ENCODE results near the gene PAK3.

The PAK3 gene

DNA sequence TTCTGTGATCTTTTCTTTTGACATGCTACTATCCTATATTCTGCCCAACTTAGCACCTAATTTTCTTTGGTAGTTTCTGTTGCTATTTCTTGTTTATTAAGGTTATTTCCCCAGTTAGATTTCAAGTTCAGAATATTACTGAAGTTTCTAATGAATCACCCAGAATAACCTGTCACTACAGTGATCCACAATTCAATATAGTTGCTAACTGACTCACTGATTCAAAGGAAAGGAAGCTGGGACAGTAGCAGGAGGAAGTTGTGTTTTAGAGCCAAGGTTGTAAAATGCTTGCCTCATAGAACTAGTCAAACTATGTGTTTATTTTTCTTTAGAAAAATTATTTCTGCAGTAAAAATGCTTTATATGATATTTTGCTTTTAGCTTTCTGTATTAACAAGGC lies 37.4 kb downstream of the PAK3 start:
- no peak for DNase-seq

DNA sequence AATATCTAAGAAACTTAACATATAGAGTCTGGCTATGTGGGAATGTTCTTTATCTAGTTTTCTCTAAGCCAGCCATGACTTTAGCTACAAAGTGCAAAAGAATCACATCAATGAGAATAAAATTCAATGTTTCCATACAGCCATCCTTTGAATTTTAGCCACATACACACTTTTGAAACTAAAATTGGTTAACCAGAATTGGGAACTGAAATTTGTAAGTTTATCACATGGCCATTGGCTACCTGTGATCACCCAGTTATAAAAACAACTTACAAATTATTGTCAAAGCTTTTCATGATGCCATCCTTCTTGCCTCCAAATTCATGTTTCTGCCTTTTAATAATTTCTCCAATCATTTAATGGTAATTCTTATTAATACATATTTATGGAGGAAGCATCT lies 49.9 kb downstream of the PAK3 start:
- DNase-seq = no peak

DNA sequence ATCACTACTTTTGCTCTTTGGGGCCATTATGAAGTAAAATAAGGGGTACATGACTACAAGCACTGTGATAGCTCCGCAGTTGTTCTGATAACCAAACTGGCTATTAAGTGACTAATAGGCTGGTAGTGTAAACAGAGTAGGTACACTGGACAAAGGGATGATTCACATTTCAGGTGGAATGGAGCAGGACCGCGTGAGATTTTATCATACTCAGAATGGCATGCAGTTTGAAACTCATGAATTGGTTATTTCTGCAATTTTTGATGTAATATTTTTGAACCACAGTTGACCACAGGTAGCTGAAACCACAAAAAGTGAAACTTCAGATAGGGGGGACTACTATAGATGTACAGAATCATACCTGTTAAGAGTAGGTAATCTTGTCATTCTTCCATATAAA lies 55.8 kb downstream of the PAK3 start:
- no peak for DNase-seq

DNA sequence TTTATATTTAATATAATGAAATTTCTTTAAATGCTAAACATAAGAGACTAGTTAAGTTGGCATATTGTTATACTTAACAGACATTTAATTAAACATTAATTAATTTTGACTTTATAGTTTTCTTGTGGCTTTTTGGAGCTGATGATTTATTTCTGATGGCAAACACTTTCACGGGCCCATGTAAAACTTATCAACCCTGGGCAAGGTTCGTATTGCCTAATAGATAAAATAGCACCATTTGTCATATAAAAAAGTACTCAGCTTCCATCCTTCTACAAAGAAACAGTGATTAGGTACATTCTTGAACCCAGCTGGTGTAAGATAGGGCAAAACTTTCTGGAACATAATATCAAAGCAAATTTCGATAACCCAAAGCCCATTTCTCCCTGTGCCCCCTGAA lies 63.2 kb downstream of the PAK3 start:
- no peak for DNase-seq

DNA sequence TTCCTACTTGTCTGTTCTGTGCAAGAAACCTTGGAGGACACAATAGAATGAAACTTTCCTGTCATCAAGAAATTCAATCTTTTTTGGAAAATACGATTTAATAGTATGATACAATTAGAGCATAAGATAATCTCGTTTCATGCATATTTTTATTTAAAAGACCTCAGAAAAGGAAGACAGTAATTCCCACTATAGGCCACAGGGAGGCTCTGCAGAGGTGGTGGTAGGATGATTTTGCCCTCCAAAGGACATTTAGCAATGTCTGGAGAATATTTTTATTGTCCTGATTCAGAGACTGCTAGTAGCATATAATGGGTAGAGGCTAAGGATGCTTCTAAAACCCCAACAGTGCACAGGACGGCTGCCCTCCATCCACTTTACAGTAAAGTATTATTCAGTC lies 68.7 kb downstream of the PAK3 start:
- peak; percentile 13 to 59 for DNase-seq

DNA sequence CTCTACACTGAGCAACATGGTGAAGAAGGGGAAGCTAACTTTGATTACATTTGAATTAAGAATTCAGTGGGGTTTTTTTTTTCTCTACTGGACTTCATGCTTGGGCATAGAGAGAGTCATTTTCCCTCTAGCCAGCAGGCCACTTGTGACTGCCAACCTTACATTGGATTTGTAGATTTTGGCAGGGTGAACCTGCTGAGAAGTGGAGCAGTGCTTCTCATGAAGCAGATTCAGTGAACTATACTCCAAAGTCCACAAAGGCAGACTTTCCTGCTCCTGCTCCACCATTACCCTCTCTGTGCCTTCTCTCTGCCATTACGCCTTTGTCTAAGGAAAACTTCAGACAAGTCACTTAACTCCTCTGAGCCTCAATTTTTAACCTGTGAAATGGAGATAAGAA lies 69.9 kb downstream of the PAK3 start:
- no peak for DNase-seq

DNA sequence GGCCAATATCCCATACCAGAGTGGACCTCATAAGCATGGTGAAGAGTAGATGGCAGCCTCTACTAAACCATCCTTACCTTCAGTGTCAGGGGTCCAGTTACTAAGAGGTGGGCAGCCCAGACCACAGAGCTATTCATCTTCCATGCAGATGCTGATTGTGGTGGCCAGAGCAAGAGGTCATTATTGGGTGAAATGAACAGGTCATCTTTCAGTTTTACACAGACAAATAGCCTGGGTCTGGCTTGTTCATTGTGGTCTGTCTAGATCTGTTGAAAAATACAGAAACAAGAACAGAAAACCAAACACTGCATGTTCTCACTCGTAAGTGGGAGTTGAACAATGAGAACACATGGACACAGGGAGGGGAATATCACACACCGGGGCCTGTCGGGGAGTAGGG lies 71.3 kb downstream of the PAK3 start:
- no peak for DNase-seq

DNA sequence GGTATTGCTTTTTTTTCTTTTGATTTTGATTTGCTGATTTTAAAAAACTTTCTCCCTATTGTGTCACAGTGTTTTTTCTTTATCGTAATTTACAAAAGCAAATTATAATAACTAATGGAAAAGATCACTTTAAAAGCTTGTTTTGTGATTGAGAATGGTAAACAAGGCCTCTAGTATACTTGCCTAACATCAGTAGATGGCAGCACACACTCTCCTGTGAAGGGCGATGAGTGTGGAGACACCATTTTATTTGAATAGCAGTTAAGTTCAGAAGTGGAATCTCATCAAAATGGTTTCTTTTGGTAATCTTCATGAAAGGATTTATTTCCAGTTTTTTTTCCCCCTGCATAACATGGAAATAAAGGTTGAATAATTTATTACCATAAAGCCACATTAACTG lies 72.3 kb downstream of the PAK3 start:
- DNase-seq = peak; percentile 69 to 90

DNA sequence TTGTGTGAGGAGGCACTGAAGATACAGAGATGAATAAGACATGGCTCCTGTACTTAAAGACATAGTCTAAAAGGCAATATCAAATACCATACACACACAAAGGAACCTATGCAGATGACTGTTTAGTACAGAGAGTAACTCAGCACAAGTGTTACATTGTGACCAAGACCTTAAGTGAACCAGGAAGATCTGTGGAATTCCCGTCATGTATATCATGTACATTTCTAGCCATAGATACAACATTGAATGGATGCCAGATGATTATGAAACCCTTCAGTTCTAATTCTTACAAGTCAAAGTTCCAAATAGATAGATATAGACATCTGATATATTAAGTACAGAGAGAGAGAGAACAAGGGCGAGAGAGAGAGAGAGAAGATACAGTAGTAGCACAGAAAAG lies 73.2 kb downstream of the PAK3 start:
- no peak for DNase-seq

DNA sequence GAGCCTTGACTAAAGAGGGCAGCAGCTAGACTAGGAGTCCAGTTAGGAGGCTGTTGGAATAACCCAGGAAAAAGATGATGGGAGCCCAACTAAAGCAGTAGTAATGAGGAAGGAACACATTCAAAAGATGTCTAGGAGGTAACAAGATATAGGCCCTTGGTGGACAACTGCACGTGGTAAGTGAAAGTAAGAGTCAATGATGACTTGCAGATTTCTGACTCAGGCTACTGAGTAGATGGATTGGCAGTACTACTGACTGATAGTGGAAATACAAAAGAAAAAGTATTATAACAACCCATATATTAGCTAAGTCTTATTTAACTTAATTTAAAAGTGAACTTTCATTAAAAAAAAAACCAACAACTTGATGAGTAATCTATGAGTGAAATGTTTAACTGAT lies 74.0 kb downstream of the PAK3 start:
- DNase-seq = no peak

DNA sequence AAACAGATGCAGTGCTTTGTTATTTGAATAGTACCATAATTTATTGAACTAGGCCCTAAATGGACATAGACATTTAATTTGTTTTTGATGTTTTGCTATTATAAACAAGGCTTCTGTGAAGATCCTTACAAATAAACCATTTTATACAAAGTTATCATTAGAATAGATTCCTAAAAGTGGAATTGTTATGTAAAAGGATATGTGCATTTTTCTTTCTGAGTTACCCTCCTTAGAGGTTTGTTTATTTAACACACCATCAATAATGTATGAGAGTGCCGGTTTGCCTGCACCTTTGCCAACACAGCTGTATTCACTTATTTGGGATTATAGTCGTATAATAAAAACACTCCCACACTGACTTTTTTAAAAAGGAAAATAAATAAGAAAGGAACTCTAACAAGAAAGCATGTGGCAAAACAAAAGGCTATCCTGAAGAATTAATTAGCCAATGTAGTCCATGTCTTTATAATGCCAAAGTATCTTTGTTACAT lies 84.8 kb downstream of the PAK3 start:
- peak; percentile 23 to 82 for DNase-seq

DNA sequence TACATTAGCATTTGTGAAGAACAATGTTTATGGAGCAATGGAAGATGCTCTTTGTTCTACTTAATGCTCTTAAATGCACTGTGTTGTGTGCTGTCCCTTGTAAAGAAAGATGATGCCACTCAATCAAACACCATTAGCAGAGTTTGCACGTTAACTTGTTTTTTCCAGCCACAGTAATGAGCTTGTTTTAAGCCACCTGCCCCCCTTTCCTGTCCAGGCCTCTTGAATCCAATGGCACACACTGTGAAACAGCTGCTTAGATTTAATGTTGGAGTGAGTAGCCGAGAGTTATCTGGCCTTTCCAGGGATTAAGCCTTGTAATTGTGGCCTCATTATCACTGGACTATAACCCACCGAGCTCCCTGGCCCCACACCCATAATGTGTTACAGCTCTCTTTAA lies 86.0 kb downstream of the PAK3 start:
- DNase-seq = peak; percentile 83 to 98

DNA sequence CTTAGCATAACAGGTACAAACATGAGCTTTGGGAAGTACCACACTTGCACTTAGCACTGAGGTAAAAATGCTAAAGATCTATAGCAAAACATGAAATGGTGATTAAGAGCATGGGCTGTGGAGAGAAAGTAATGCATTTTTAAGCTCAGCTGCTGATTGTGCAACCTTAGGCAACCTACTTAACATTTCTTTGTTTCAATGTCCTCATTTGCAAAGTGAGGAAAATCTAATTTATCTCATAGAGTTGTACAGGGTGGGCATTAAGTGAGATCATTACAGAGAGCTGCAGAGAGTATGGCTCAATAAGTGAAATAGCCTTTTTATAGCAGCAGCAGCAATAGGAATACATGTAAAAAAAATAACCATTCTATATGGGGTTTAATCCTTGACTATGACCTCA lies 87.0 kb downstream of the PAK3 start:
- no peak for DNase-seq

DNA sequence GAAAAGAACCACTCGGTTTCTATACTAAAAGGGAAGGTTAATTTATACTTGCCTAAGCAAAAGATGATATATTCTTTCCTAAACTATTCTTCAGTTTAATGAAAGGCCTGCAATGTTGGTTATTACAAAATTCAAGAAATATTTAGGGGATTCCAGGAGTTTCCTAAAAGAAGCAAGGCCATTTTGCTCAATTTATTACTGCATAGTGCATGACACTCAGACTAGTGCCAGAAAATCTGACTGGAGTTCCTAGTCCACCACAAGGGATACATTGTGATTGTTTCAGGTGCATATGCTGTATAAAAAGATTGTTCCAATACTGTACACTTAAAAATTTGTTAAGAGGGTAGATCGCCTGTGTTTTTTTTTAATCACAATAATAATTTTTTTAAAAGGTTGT lies 95.6 kb downstream of the PAK3 start:
- DNase-seq = no peak

DNA sequence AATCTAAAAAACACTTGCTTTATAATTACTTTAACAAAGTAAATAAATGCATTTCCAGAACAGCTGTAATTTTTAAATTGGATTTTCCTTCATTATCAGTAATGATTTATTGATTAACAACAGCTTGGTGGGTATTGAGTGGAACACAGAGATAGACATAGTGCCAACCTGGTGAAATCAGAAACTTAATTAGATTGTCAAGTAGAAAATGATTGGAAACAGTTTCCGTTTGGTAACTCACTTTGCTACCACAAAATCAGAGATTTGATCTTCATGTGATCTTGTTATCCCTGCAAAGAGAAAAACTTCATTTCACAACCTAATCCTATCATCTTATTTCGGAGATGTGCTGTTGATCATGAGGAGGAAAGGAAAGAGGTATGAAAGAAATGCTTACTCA lies 103.5 kb downstream of the PAK3 start:
- no peak for DNase-seq

DNA sequence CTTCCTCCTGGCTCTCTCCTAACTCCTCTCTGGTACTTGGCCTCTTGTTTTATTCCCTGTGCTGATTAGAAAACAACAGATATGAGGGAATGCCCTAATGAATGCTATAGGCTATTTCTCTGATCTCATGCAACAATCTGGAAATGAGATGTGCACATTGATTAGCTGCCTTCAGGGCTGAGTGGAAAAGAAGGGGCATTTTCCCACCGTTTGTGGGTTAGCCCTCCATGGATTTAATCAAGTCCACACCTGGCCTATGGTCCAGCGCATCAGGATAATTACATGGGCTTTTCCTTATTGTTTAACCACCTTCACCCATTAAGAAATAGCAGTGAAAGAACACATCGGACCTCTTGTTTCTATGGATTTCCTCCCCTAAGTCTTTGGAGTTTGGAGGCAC lies 104.3 kb downstream of the PAK3 start:
- DNase-seq = no peak

DNA sequence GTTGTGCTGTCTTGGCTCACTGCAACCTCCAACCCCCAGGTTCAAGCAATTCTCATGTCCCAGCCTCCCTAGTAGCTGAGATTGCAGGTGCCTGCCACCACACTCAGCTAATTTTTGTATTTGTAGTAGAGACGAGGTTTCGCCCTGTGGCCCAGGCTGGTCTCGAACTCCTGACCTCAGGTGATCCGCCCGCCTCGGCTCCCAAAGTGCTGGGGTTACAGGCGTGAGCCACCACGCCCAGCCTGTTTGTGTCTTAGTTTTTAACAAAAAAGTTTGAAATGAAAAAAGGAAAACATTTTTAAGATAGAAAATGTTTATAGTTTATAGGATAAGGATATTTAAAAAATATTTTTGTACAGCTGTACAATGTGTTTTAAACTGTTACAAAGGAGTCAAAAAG lies 111.9 kb downstream of the PAK3 start:
- no peak for DNase-seq

DNA sequence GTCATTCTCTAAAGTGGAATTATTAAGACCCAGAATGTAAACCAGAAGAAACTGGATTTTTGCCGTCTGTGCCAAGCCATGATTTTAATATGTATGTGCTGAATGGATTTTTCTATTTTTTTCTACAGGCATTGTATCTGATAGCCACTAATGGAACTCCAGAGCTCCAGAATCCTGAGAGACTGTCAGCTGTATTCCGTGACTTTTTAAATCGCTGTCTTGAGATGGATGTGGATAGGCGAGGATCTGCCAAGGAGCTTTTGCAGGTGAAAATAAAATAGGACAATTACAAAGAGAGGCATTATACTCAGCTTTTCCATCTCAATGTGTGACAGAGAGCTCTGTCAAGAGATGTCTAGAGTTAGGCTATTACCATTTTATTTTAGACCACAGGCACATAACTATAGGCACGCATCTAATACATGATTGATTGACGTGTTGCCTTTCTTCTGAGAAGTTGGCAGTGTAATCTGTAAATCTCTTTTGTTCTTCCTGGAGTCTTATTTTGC lies 120.4 kb downstream of the PAK3 start:
- no peak for DNase-seq

DNA sequence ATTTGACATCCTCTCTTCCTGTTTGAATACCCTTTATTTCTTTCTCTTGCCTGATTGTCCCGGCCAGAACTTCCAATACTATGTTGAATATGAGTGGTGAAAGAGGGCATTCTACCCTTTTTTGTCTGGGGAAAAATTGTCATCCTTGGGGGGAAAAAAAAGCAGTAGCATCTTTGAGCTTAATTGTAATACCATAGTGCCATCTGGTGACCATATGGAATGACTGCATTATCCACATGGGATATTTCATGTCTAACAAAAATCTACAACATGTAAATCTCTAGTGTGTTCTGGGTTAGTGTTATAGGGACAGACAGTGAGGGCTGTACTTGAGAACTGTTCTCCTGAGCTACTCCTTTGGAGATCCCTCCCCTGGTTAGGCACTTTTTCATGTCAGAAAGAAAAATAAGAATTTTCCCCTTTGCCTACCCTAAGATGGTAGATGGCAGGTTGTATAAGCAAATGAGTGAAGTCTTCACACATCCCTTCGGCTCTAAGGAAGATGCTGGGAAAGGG lies 148.3 kb downstream of the PAK3 start:
- DNase-seq = peak; percentile 53 to 72

DNA sequence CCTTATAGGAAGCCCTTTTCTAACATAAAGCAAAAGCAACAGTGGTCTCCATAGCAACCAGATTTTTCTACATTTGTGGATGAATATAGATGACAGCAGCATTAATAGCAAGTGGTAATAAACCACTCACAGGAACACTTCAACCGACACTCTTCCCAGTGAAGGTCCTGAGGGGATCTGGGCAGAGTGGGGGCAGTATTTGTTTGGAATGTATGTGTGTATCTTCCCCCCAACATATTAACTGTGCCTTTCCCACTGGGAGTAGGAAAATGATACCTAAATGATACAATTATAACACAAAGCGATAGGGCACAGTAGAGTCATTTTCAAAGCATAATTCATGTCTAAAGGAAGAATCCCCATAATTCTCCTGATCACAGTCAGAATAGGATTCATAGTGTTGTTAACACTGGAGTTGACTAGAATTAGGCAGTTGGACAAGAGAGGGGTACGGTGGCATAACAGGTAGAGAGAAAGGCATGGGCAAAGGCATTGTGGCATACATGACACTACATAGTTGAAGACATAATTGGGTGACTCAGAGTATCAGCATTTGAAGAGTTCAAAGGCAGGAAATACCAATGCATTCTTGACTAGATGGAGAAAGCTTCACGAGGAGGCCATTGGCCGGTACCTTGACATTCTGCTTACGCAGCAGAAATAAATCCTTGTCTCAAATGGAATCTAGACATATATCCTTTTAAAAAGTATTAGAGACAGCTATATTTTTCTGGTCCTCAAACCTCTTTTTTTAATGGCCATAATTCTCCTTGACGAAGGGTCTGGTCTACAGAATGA lies 159.1 kb downstream of the PAK3 start:
- DNase-seq = no peak

DNA sequence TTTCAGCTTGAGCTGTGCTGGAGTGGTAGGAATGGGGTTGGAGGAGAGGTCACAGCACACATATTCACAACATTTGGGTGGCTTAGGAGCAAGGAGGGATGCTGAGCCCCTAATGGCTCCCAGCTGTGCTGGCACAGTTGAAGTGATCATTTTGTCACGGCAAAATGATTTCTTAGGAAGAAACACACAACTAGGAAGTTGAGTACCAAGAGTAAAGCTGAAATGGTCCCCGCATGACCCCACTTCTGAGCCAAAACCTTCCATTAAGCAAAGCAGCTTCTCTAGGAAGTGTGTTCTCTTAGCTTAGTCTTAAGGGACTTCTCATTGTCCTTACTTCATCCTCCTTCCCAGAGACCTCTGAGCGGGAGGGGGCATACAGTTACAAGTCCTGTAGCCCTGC lies 161.7 kb downstream of the PAK3 start:
- no peak for DNase-seq

DNA sequence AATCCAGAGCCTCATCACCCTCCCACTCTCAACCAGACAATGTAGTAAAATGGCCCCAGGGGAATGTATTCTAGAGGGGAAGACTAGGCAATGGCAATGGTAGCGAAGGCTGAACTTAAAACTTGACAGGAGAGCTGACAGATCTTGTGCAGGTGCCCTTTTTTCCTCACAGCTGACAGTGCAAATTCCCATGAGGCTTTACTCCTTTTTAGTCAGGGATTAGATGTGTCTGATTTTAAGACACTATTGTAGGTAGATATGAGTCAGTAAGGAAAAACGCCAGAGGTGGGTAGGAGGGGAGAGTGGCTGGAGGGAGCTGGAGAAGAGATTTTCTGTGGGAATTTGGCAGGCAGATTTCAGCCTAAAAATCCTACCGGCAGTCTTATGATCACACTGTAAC lies 163.6 kb downstream of the PAK3 start:
- no peak for DNase-seq

DNA sequence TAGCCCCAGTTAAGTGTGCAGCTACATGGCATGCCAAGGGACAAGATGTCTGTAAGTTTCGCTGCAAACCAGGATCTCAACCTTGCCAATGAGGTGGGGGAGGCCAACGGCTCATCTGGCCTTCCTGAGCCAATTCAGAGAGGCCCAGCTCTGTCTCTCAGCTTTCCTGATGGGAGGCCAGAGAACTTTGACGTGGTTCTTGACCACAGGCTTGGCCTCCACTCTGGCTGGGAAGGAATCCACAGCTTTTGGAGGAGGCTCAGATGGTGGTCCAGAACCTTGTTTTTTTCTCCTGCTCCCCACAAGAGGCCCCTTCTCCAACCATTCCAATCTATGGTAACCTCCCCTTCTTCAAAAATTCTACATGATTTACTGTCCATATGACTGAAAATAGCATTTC lies 164.5 kb downstream of the PAK3 start:
- no peak for DNase-seq

DNA sequence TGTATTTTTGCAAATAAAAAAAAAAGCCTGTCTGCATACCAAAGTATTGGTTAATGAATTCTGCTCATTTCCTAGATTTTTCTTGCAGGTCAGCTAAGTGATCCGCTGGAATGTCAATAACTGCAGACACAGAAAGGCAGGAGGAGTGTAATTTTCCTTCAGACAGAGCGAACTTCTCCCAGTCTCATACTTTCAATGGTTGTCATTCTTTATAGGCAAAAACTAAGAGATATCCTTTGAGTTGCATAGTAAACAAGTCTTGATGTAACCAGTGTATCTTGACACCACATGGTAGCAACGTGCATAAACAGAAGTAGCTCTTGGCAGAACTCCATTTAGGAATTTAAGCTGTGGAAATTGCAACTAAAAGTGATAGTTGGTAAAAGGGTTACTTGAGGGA lies 166.1 kb downstream of the PAK3 start:
- no peak for DNase-seq

DNA sequence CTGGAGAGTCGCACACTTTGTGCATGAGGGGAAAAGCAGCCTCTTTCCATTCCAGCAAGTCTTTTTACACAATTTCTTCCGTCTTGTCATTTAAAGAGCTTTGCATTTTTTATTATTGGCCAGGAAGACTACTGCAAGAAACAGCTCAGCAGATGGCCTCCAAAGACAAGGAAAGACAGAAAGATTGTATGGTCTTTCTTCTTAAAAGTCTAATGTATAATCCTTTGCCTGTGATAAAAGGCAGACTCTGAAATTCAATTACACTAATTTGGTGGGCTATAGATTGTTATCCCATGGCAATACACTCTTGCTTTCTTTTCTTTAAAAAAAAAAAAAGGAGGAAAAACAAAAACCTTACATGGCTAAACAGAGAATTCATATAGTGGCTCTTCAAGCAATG lies 168.4 kb downstream of the PAK3 start:
- DNase-seq = no peak

All from NCI-H2081 (cell line).